Ectodermal cell (in vitro differentiated cells): ENCODE results near the gene ACE. TPM values are rescaled to one million over a fixed set of nuclear protein-coding genes. Genes with fewer than 3 reads are reported as not detected.

ENCODE experiments used
- H3K27ac ChIP-seq: 2 replicates; pipeline ENCODE4 v1.7.0; 2013; ENCODE audit warnings: mild to moderate bottlenecking, low read depth, low read length; ENCODE audit not compliant: insufficient read depth, poor library complexity, severe bottlenecking
- H3K27me3 ChIP-seq: 2 replicates; pipeline ENCODE4 v1.7.0; 2013; ENCODE audit warnings: mild to moderate bottlenecking, low read length; ENCODE audit not compliant: insufficient read depth, control insufficient read depth, poor library complexity, severe bottlenecking
- H3K36me3 ChIP-seq: one replicate; pipeline ENCODE4 v1.7.0; 2013; ENCODE audit warnings: low read length; ENCODE audit not compliant: control insufficient read depth, insufficient read depth
- H3K4me1 ChIP-seq: one replicate; pipeline ENCODE4 v1.7.0; 2013; ENCODE audit warnings: low read length; ENCODE audit not compliant: control insufficient read depth, insufficient read depth
- H3K4me3 ChIP-seq: 2 replicates; pipeline ENCODE4 v1.7.0; 2013; ENCODE audit warnings: low read depth, low read length, control low read depth; ENCODE audit not compliant: insufficient read depth
- H3K9me3 ChIP-seq: 2 replicates; pipeline ENCODE4 v1.7.0; 2013; ENCODE audit warnings: mild to moderate bottlenecking, low read length, moderate library complexity; ENCODE audit not compliant: control insufficient read depth
- WGBS, 2 experiments: methylation state at CpG; one replicate each; pipeline ENCODE4 v1.1.7; 2013; ENCODE audit warnings: missing lambda C conversion rate in 2 of 2; 5-methylcytosine and 5-hydroxymethylcytosine counted together
- polyA plus RNA-seq, 4 experiments: library from polyadenylated mRNA; stranded (reverse); fragments of 50-300 nt; gene quantifications; one replicate each; pipeline ENCODE4 v1.2.3, GENCODE V29; 2013

Gene ACE
- 1.00 TPM for polyA plus RNA-seq (2013, experiment 1 of 4)
- 0.25 TPM for polyA plus RNA-seq (2013, experiment 2 of 4)
- not detected for polyA plus RNA-seq (2013, experiment 3 of 4)
- polyA plus RNA-seq (2013, experiment 4 of 4) = 0.16 TPM

DNA sequence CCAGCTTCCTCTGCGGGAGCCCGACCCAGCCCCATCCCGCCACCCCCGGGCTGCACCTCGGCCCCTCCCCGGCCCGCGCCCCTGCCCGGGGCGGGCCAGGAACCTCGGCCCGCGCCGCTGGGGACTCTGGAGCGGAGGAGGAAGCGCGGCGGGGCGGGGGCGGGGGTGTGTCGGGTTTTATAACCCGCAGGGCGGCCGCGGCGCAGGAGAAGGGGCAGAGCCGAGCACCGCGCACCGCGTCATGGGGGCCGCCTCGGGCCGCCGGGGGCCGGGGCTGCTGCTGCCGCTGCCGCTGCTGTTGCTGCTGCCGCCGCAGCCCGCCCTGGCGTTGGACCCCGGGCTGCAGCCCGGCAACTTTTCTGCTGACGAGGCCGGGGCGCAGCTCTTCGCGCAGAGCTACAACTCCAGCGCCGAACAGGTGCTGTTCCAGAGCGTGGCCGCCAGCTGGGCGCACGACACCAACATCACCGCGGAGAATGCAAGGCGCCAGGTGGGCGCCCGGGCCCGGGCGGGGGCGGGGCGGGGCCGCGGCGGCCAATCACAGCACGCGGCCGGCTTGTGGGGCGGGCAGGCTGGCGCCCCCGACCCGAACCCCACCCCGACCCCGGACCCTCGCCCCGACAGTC lies at the start of gene ACE:
Gene ACE (plus strand): TSS at position 208 of the 626 bp plus-strand sequence. CDS start 34 bp downstream, at position 242.
- H3K4me3 ChIP-seq = peak within 1 kb of the TSS; percentile 42
- H3K9me3 ChIP-seq = no peaks in the 10 kb centered on the region
- peaks cover 58% of the 10 kb centered on the region for H3K27me3 ChIP-seq
- WGBS, 2 experiments = 1% methylated on average over 78 of the region's 78 CpGs
- no peaks in the 10 kb centered on the region for H3K36me3 ChIP-seq
- H3K27ac ChIP-seq = no peak within 1 kb of the TSS
- peaks cover 11% of the 10 kb centered on the region for H3K4me1 ChIP-seq

GRCh38 chr17:63429766-63430165 lies 47.1 kb upstream of the ACE start:
- no peaks in the 10 kb centered on the region for H3K9me3 ChIP-seq
- H3K27ac ChIP-seq = no peak overlapping the region
- peaks cover 6% of the 10 kb centered on the region for H3K4me1 ChIP-seq
- WGBS, 2 experiments = 93 to 94% methylated on average over 7 of the region's 7 CpGs
- no peaks in the 10 kb centered on the region for H3K27me3 ChIP-seq
- no peaks in the 10 kb centered on the region for H3K36me3 ChIP-seq
- H3K4me3 ChIP-seq = no peak overlapping the region

- Histone ChIP-seq H3K27me3 (no peaks in the 10 kb centered on the region), H3K4me1 (peaks cover 6% of the 10 kb centered on the region), H3K9me3 (no peaks in the 10 kb centered on the region), H3K4me3 (no peak overlapping the region), H3K27ac (no peak overlapping the region), H3K36me3 (no peaks in the 10 kb centered on the region)
- WGBS, 2 experiments = 84% methylated on average over 11 of the region's 11 CpGs
Measured at GRCh38 chr17:63430223-63430622, 46.6 kb upstream of the ACE start.

DNA sequence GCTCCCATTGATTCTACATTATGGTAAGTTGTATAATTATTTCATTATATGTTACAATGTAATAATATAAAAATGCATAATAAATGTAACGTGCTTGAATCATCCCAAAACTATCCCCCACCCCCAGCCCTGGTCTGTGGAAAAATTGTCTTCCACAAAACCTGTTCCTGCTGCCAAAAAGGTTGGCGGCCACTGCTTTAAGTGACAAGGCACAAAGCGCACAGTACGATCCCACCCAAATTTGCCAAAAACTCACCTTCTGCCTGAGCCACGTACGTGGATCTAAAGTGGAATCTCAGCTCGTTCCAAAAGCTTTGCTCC lies 45.3 kb upstream of the ACE start:
- Histone ChIP-seq H3K27me3 (no peaks in the 10 kb centered on the region), H3K27ac (no peak overlapping the region), H3K4me3 (no peak overlapping the region), H3K4me1 (peaks cover 6% of the 10 kb centered on the region), H3K9me3 (no peaks in the 10 kb centered on the region), H3K36me3 (no peaks in the 10 kb centered on the region)
- WGBS, 2 experiments = 94% methylated on average over 7 of the region's 7 CpGs

GRCh38 chr17:63431939-63432804 lies 44.7 kb upstream of the ACE start:
- no peak overlapping the region for H3K4me3 ChIP-seq
- H3K9me3 ChIP-seq = no peaks in the 10 kb centered on the region
- peaks cover 6% of the 10 kb centered on the region for H3K4me1 ChIP-seq
- H3K36me3 ChIP-seq = no peaks in the 10 kb centered on the region
- no peaks in the 10 kb centered on the region for H3K27me3 ChIP-seq
- WGBS, 2 experiments = 92% methylated on average over 16 of the region's 16 CpGs
- no peak overlapping the region for H3K27ac ChIP-seq

- no peaks in the 10 kb centered on the region for H3K27me3 ChIP-seq
- H3K27ac ChIP-seq = no peak overlapping the region
- no peaks in the 10 kb centered on the region for H3K9me3 ChIP-seq
- no peaks in the 10 kb centered on the region for H3K36me3 ChIP-seq
- H3K4me3 ChIP-seq = no peak overlapping the region
- WGBS, 2 experiments = 87 to 91% methylated on average over 32 of the region's 32 CpGs
- peaks cover 6% of the 10 kb centered on the region for H3K4me1 ChIP-seq
Measured at GRCh38 chr17:63433746-63434591, 42.9 kb upstream of the ACE start.

DNA sequence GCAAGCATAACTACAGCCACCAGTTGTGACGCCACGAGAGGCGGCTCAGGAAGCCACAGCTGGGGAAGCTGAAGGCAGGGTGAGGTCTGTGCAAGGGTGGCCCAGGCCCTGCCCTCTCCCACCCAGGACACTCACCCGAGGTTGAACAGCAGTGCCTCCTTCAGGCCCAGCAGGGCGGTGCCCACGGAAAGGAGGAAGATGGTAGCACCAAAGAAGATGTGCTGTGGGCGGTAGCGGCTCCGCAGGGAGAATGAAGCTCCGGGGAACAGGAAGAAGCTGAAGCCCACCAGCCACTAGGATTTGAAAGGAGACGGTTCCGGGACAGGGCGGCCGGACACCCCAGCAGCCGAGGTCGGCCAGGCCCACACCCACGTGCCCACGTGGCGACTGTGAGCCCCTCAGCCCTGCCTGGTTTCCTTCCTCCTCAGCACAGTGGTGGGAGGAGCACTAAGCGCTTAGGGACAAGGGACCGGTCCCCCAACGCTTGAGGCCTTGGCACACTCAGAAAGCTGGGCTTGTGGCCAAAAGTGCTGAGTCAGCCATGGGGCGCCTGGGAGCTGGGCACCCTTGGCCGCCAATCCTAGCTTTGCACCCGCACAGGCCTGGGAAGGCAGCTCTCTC lies 41.8 kb upstream of the ACE start:
- no peak overlapping the region for H3K27ac ChIP-seq

DNA sequence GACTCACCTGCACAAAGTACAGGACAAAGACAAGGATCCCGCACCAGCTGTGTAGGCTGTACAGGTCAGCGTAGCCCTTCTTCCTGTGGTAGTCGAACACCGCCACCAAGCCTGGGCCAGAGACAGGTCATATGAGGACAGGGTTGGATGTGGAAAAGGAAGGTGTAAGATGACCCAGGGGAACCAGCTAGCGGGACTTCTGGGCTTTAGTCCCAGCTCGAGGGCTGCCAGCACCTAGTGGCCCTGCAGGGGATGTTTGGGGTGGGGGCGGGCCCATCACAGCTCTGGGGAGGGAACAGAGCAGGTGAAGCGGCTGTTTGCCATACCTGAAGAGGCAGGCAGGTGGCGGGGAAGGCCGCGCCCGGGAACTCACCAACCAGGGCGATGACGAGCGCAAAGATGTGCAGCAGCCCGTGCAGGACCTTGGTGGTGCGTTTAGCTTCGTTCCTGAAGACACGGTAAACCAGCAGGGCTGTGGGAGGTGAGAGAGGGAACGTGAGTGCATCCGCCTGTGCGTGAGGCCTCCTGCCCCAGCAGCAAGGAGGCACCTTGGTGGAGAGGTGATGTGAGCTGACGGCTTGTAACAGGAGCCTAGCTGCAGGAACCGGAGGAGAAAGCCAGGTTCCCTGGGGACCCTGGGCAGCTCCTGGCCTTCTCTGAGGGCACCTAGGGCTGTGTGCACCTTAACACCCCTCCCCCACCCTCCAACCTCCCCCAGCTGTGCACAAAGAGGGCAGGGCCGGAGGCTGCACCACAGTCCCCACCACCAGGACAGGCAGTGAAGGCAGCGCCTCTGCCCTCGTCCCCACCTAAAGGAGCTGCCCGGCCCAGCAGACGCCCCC lies 41.0 kb upstream of the ACE start:
- Histone ChIP-seq H3K36me3 (no peaks in the 10 kb centered on the region), H3K27ac (no peak overlapping the region), H3K4me3 (no peak overlapping the region), H3K9me3 (no peaks in the 10 kb centered on the region), H3K4me1 (peaks cover 11% of the 10 kb centered on the region), H3K27me3 (no peaks in the 10 kb centered on the region)
- 88 to 93% methylated on average over 29 of the region's 29 CpGs for WGBS, 2 experiments

More for the DNA sequence above, 41.8 kb upstream of the ACE start:
- WGBS, 2 experiments = 94 to 96% methylated on average over 25 of the region's 25 CpGs
- Histone ChIP-seq H3K27me3 (no peaks in the 10 kb centered on the region), H3K4me1 (peaks cover 6% of the 10 kb centered on the region), H3K4me3 (no peak overlapping the region), H3K9me3 (no peaks in the 10 kb centered on the region), H3K36me3 (no peaks in the 10 kb centered on the region)

DNA sequence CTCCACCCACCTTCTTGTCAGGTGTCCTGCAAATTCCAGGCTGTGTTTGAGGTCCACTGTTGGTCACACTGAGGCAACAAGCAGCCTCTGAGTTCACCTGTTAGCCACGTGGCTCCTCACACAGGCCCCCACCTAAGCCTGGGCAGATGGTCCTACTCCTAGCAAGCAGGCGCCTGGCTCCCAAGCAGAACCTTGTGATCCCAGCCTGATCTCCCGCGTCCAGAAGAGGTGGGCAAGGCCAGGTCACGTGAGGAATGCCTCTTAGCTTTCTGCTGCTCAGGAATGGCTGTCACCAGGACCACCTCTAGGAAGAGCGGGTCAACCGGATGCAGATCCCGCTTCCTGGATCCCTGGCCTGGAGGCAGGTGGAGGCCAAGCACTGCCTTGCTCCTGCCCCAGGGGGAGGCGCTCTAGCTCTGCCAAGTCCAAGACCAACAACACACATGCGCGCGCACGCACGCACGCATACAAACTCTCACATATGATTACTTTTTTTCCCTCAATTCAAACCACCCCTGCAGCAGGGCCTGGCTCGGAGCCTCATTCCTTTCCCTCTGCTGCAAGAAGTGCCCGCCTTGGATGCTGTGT lies 40.2 kb upstream of the ACE start:
- no peak overlapping the region for H3K4me3 ChIP-seq
- peaks cover 12% of the 10 kb centered on the region for H3K4me1 ChIP-seq
- H3K27me3 ChIP-seq = no peaks in the 10 kb centered on the region
- no peak overlapping the region for H3K27ac ChIP-seq
- 87 to 90% methylated on average over 17 of the region's 17 CpGs for WGBS, 2 experiments
- no peaks in the 10 kb centered on the region for H3K36me3 ChIP-seq
- no peaks in the 10 kb centered on the region for H3K9me3 ChIP-seq
